HepG2 (cell line): Measurements from ENCODE around the gene NPTXR. TPM values are rescaled to one million over a fixed set of nuclear protein-coding genes. Genes with fewer than 3 reads are reported as not detected.
A peak's percentile ranks its signal among the peaks of the same experiment; 100 is the strongest.

Source experiments
- ATAC-seq: fragments of 200-7000 bp; cut with Tn5 transposase; 3 replicates; pipeline ENCODE4 v1.9.1; 2020; ENCODE audit warnings: mild to moderate bottlenecking, moderate library complexity
- BruUV-seq: library from RNA; stranded (reverse); fragments of 400-500 nt; replicated peaks from 2 replicates; lab custom pipeline; 2021; lab: Mats Ljungman, UMichigan
- CTCF ChIA-PET: fragments of 300-600 bp; formaldehyde crosslinking; extraction: SDS; loops from one replicate; lab custom pipeline; 2021; ENCODE audit warnings: low total read pairs, inconsistent platforms, low intra/inter-chr PET ratio; lab: Yijun Ruan, JAX
- POLR2A ChIA-PET: fragments of 350-600 bp; sonication (Branson Sonifier 250); formaldehyde crosslinking; loops from one replicate; lab custom pipeline; 2020; ENCODE audit warnings: antibody characterized with exemption, inconsistent platforms; lab: Yijun Ruan, JAX
- DNase-seq: peaks from one replicate; pipeline ENCODE4 v3.0.0-alpha.2; 2015; ENCODE audit warnings: low spot score
- FAIRE-seq: peaks from 3 replicates; lab custom pipeline; 2011; peaks lifted over from hg19 to GRCh38; lab: Jason Lieb, UNC
- H2AFZ ChIP-seq: one replicate; pipeline ENCODE4 v1.6.1; 2011; ENCODE audit warnings: low read length, inconsistent platforms
- H3K27ac ChIP-seq: fragments of 300-600 bp; 3 replicates; pipeline ENCODE4 v1.8.0; 2011; ENCODE audit warnings: mixed run types, mild to moderate bottlenecking, mixed read lengths, low read length, inconsistent platforms; ENCODE audit not compliant: insufficient read depth; ENCODE audit errors: extremely low read length
- H3K27me3 ChIP-seq, 2 experiments: fragments of 200-600 bp in 1 of 2; 2 replicates in 1 of 2; 3 replicates in 1 of 2; pipeline versions ENCODE4 v1.6.0 to v1.8.0; 2011; ENCODE audit warnings: low read length in 2 of 2, mild to moderate bottlenecking in 2 of 2, moderate library complexity in 2 of 2, inconsistent platforms in 1 of 2; ENCODE audit not compliant: insufficient read depth in 2 of 2, control insufficient read depth in 1 of 2
- H3K36me3 ChIP-seq, 2 experiments: fragments of 200-600 bp in 1 of 2; replicated peaks in 1 of 2; 2 replicates in 1 of 2; 3 replicates in 1 of 2; pipeline versions ENCODE4 v1.5.1 to v1.8.0; 2011; ENCODE audit warnings: low read length in 2 of 2, inconsistent platforms in 1 of 2; ENCODE audit not compliant: insufficient read depth in 2 of 2, control insufficient read depth in 1 of 2
- H3K4me1 ChIP-seq: 2 replicates; pipeline ENCODE4 v1.5.1; 2012; ENCODE audit warnings: low read length, inconsistent platforms; ENCODE audit not compliant: insufficient read depth
- H3K4me2 ChIP-seq: 2 replicates; pipeline ENCODE4 v1.6.0; 2011; ENCODE audit warnings: low read depth, low read length, inconsistent platforms
- H3K4me3 ChIP-seq, 3 experiments: fragments of 200-600 bp in 1 of 3; sonication (generic), shearing (Covaris generic) in 1 of 3; replicated peaks in 1 of 3; 2 replicates each; pipeline ENCODE4 v1.5.1; 2011 to 2016; ENCODE audit warnings: low read length in 3 of 3, inconsistent platforms in 2 of 3, low read depth in 2 of 3, mild to moderate bottlenecking in 2 of 3, control low read depth in 1 of 3, mixed read lengths in 1 of 3; ENCODE audit not compliant: insufficient read depth in 1 of 3
- H3K79me2 ChIP-seq: one replicate; pipeline ENCODE4 v1.6.1; 2011; ENCODE audit warnings: low read length, inconsistent platforms; ENCODE audit not compliant: insufficient read depth
- H3K9ac ChIP-seq: 2 replicates; pipeline ENCODE4 v1.6.0; 2011; ENCODE audit warnings: mild to moderate bottlenecking, low read depth, low read length, inconsistent platforms; ENCODE audit not compliant: insufficient read depth
- H3K9me3 ChIP-seq: 2 replicates; pipeline ENCODE4 v1.5.1; 2012; ENCODE audit warnings: mild to moderate bottlenecking, low read length
- H4K20me1 ChIP-seq: 2 replicates; pipeline ENCODE4 v1.6.0; 2011; ENCODE audit warnings: inconsistent platforms, mild to moderate bottlenecking, low read length, moderate library complexity; ENCODE audit not compliant: insufficient read depth
- AGO2 ChIP-seq: fragments of 200-400 bp; formaldehyde crosslinking; optimal IDR thresholded peaks from 2 replicates; pipeline ENCODE3; 2017; ENCODE audit warnings: mild to moderate bottlenecking, low read depth, low read length, moderate library complexity
- AHR ChIP-seq: IDR thresholded peaks from 2 replicates; pipeline ENCODE4 v1.6.1; 2018; ENCODE audit warnings: missing genetic modification reagents, missing compliant biosample characterization
- GATA4 ChIP-seq: sonication (generic); IDR thresholded peaks from 2 replicates; pipeline ENCODE4 v1.6.1; 2016; ENCODE audit warnings: antibody characterized with exemption, low read depth, borderline replicate concordance
- NCOA1 ChIP-seq: sonication (generic); formaldehyde crosslinking; IDR thresholded peaks from 2 replicates; pipeline ENCODE4 v1.9.0; 2021; ENCODE audit warnings: missing genetic modification reagents
- RBM22 ChIP-seq: fragments of 200-400 bp; formaldehyde crosslinking; optimal IDR thresholded peaks from 2 replicates; pipeline ENCODE3; 2017; ENCODE audit warnings: mild to moderate bottlenecking, low read length, moderate library complexity
- TRIM24 ChIP-seq: sonication (generic); formaldehyde crosslinking; IDR thresholded peaks from 2 replicates; pipeline ENCODE4 v1.8.0; 2022; ENCODE audit warnings: mild to moderate bottlenecking, missing genetic modification reagents
- ZNF326 ChIP-seq: sonication (generic); formaldehyde crosslinking; IDR thresholded peaks from 2 replicates; pipeline ENCODE4 v1.4.0; 2020; ENCODE audit warnings: missing genetic modification reagents, borderline replicate concordance
- WGBS: methylation state at CpG from one replicate; pipeline ENCODE4 v1.1.6; 2017; ENCODE audit warnings: low lambda C conversion rate; 5-methylcytosine and 5-hydroxymethylcytosine counted together
- in situ Hi-C: cut with HindIII; loops from 2 replicates; pipeline ENCODE4 v1.10.0; 2017; ENCODE audit warnings: low pct_unique_long_range_greater_than_20kb; ENCODE audit not compliant: extremely low pct_ligation_motif_present
- intact Hi-C: fragments of 100-400 bp; cut with micrococcal nuclease; formaldehyde crosslinking; loops from one replicate; pipeline ENCODE4 v1.10.0; 2022; ENCODE audit not compliant: unreplicated experiment
- polyA plus RNA-seq, 8 experiments: library from polyadenylated mRNA; depleted of rRNA in 3 of 8; stranded (reverse) in 7 of 8; unstranded in 1 of 8; fragments of >200 nt; fragmentation: Illumina TruSeq in 4 of 8; extraction: Trizol in 4 of 8; gene quantifications; 2 replicates each; pipeline versions ENCODE4 v1.2.1 to v1.2.3, GENCODE V29; 2011 to 2016; ENCODE audit warnings: low read depth in 4 of 8, missing spikeins in 1 of 8, mixed read lengths in 1 of 8; ENCODE audit not compliant: insufficient read depth in 1 of 8
- total RNA-seq, 5 experiments: library from RNA; depleted of rRNA; stranded (reverse); fragments of >200 nt; fragmentation: Illumina TruSeq; extraction: Trizol; gene quantifications; 2 replicates each; pipeline ENCODE4 v1.2.3, GENCODE V29; 2016; ENCODE audit warnings: low read depth in 1 of 5
- TF ChIP-seq, protein P1 (sequence below): sonication (generic); formaldehyde crosslinking; IDR thresholded peaks from 2 replicates; pipeline ENCODE4 v1.4.0; 2020; ENCODE audit warnings: mild to moderate bottlenecking, missing genetic modification reagents
- TF ChIP-seq, protein P2 (sequence below): sonication (generic); formaldehyde crosslinking; IDR thresholded peaks from 2 replicates; pipeline ENCODE4 v1.4.0; 2020; ENCODE audit warnings: missing genetic modification reagents, mild to moderate bottlenecking, borderline replicate concordance
- TF ChIP-seq, protein P3 (sequence below): sonication (generic); formaldehyde crosslinking; IDR thresholded peaks from 2 replicates; pipeline ENCODE4 v1.4.0; 2020; ENCODE audit warnings: missing genetic modification reagents

The NPTXR gene
- total and polyA plus RNA-seq, 2 of the 13 experiments (the other 11 are each of a cell fraction or from before 2014, with no cell fraction given) = 2.6 to 4.8 TPM

DNA sequence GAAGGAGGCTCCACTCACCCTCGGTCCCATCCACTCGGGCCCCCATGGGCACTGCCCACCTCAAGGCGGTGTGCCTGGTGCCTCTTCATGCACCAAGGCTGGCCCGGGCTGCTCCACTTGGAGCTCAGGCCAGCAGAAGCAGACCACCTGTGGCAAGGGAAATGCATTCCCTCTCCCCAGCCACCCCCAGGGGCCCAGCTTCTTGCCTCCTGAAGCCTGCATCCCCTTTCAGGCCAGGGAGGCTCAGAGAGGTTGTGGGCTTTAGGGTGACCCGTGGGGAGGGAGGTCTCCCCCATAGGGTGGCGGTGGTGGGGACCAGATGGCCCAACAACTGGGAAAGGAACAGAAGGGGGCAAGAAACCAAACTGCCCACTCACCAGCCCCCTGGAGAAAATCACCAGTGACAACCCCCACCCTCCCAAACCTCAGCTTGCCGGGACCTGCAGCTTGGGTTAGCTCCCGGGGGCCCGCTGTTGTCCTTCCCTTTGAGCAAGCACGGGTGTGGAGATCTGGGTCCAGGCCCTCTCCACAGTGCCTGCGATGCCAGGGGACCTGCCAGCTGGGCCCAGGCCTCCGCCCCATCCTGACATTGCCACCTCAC is 19.8 kb upstream of the NPTXR start:
- H3K9ac ChIP-seq = no peak overlapping the region
- ATAC-seq (no peak), FAIRE-seq (no peak), DNase-seq (no peak)
- 86% methylated on average over 8 of the region's 12 CpGs for WGBS
- H3K79me2 ChIP-seq = no peaks in the 10 kb centered on the region
- no peaks in the 10 kb centered on the region for H4K20me1 ChIP-seq
- H3K36me3 ChIP-seq = no peaks in the 10 kb centered on the region
- H3K4me2 ChIP-seq = no peak overlapping the region
- H3K27ac ChIP-seq = no peak overlapping the region
- peak; percentile 38 for TF ChIP-seq RBM22
- TF ChIP-seq NCOA1 (CRISPR knock-in tag) = no peak
- TF ChIP-seq ZNF326 = 0 out of 2 replicates have a peak, but pooled peaks have one; percentile 31
- TF ChIP-seq AGO2 = peak; percentile 67
- no peak for TF ChIP-seq TRIM24 (CRISPR knock-in tag)
- CTCF ChIA-PET = no interaction called here
- no peaks in the 10 kb centered on the region for H3K9me3 ChIP-seq
- no peak overlapping the region for H3K4me3 ChIP-seq
- H3K27me3 ChIP-seq = no peaks in the 10 kb centered on the region
- POLR2A ChIA-PET = no interaction called here
- H3K4me1 ChIP-seq = peaks cover 46% of the 10 kb centered on the region
- no peak overlapping the region for H2AFZ ChIP-seq
- intact Hi-C loops (no loop called here), in situ Hi-C loops (no loop called here)
- BruUV-seq = no TSS peak

DNA sequence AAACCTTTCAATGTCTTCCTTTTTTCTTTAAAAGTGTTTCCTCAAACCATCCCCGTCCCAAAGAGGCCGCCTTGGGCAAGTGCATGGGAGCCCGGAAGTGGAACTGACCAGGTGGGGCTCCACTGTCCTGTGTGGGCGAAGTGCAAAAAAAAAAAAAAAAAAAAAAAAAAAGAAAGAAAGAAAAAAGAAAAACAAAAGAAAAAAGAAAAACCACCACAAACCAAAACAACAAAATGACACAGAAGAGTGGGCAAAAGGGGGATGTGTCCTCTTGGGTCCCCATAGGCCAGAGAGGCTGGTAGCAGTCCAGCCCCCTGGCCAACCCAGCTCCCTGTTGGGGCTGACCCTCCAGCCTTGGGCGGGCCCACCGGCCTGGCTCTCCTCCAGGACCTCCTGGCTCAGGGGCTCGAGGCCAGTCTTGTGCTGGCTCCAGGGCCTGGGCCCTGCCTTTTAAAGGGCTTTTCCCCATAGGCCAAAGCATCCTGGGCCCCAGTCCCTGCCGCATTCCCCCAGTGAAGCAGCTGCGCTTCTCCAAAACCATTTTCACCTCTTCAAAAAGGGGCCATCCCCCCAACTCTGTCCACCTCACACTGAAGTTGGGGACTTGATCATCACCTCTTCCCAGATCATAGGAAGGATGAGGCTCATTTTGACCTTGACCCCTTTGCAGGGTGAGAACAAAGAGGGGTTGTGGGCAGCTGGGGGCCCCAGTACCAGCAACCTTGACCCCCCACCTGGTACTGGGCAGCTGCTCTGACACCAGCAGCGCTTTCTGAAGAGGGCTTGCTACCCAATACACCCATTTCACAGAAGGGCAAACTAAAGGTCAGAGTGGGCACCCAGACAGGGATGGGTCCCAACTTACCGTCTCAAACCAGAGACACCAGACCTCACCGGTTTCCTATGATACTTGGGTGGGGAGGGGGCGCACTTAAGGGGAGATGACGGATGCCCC is 18.8 kb upstream of the NPTXR start:
- POLR2A ChIA-PET = interaction anchor here (0.6 kb wide), 1 partner anchor 20 kb away, joined by 3 read pairs; no protein-coding TSS in a partner anchor
- Histone ChIP-seq H3K4me2 (no peak overlapping the region), H3K36me3 (no peaks in the 10 kb centered on the region), H3K4me1 (peaks cover 54% of the 10 kb centered on the region), H3K27me3 (no peaks in the 10 kb centered on the region), H2AFZ (no peak overlapping the region), H3K4me3 (no peak overlapping the region), H3K27ac (no peak overlapping the region), H3K9ac (no peak overlapping the region), H4K20me1 (no peaks in the 10 kb centered on the region), H3K79me2 (no peaks in the 10 kb centered on the region), H3K9me3 (no peaks in the 10 kb centered on the region)
- in situ Hi-C loops = no loop called here
- WGBS = 78% methylated on average over 13 of the region's 14 CpGs
- no TSS peak for BruUV-seq
- CTCF ChIA-PET = interaction anchor here (1.1 kb wide), 1 partner anchor 94 kb away, joined by 3 read pairs; no protein-coding TSS in a partner anchor
- FAIRE-seq (no peak), DNase-seq (no peak), ATAC-seq (no peak)
- intact Hi-C loops = no loop called here
- TF ChIP-seq, protein P1, sequence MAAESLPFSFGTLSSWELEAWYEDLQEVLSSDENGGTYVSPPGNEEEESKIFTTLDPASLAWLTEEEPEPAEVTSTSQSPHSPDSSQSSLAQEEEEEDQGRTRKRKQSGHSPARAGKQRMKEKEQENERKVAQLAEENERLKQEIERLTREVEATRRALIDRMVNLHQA (CRISPR knock-in tag) = no peak
- no peak for TF ChIP-seq GATA4
- TF ChIP-seq, protein P2, sequence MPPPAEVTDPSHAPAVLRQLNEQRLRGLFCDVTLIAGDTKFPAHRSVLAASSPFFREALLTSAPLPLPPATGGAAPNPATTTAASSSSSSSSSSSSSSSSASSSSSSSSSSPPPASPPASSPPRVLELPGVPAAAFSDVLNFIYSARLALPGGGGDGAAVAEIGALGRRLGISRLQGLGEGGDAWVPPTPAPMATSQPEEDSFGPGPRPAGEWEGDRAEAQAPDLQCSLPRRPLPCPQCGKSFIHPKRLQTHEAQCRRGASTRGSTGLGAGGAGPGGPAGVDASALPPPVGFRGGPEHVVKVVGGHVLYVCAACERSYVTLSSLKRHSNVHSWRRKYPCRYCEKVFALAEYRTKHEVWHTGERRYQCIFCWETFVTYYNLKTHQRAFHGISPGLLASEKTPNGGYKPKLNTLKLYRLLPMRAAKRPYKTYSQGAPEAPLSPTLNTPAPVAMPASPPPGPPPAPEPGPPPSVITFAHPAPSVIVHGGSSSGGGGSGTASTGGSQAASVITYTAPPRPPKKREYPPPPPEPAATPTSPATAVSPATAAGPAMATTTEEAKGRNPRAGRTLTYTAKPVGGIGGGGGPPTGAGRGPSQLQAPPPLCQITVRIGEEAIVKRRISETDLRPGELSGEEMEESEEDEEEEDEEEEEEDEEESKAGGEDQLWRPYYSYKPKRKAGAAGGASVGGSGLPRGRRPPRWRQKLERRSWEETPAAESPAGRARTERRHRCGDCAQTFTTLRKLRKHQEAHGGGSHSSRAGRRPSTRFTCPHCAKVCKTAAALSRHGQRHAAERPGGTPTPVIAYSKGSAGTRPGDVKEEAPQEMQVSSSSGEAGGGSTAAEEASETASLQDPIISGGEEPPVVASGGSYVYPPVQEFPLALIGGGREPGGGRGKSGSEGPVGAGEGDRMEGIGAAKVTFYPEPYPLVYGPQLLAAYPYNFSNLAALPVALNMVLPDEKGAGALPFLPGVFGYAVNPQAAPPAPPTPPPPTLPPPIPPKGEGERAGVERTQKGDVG (CRISPR knock-in tag) = no peak
- TF ChIP-seq, protein P3, sequence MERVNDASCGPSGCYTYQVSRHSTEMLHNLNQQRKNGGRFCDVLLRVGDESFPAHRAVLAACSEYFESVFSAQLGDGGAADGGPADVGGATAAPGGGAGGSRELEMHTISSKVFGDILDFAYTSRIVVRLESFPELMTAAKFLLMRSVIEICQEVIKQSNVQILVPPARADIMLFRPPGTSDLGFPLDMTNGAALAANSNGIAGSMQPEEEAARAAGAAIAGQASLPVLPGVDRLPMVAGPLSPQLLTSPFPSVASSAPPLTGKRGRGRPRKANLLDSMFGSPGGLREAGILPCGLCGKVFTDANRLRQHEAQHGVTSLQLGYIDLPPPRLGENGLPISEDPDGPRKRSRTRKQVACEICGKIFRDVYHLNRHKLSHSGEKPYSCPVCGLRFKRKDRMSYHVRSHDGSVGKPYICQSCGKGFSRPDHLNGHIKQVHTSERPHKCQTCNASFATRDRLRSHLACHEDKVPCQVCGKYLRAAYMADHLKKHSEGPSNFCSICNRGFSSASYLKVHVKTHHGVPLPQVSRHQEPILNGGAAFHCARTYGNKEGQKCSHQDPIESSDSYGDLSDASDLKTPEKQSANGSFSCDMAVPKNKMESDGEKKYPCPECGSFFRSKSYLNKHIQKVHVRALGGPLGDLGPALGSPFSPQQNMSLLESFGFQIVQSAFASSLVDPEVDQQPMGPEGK = peak; percentile 51; the same call in 1 of the 2 replicates
- TF ChIP-seq AHR (CRISPR knock-in tag) = no peak
